NCI-H526 treated with DMSO at 0.1 percent for 48 hours (cell line): Measurements from ENCODE around the gene FOXN4.

ENCODE experiments used
- DNase-seq: peaks from one replicate; lab custom pipeline; 2025; lab: John Stamatoyannopoulos, UW

FOXN4 gene

GRCh38 chr12:109258607-109259544 is 50.2 kb downstream of the FOXN4 start:
- no peak for DNase-seq

- DNase-seq, result no peak
These were observed 50.9 kb downstream of the FOXN4 start for GRCh38 chr12:109258201-109258600.

DNA sequence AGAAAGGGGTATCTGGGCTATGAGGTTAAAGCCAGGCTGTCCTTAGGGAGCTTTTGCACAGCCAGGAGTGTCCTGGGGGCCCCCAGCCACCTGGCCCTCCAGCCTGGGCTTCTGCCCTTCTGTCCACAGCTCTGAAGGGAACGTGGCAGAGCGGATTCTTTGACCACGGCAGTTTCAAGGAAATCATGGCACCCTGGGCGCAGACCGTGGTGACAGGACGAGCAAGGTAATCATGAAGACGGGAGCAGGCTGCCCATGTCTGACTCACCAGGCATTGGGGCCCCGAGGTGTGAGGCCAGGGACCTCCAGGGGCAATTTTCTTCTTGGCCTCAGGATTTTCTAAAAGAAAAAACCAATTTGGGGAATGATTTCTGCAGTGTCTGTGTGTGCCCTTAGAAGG is 53.1 kb downstream of the FOXN4 start:
- no peak for DNase-seq

DNA sequence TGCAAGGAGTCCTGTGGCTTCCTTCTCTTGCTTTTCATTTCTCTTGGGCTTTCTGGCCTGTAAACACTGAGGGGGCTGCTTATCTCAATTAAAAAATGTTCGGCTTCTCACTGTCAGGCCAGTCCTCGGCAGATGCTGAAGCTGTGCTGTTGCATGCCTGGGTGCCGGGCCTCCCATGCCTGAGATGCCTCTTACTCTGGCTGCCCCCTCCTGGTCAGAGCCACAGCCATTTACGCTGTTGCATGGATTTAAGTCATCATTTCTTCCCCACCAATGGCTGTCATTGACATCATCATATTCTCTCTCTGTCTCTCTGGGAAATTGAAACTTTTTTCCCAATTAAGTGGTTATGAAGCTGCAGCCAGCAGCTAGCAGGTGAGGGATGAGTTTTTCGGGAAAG is 53.7 kb downstream of the FOXN4 start:
- DNase-seq, result peak; percentile 14

GRCh38 chr12:109253913-109254544 is 55.1 kb downstream of the FOXN4 start:
- no peak for DNase-seq

GRCh38 chr12:109252799-109253198 is 56.3 kb downstream of the FOXN4 start:
- no peak for DNase-seq

DNA sequence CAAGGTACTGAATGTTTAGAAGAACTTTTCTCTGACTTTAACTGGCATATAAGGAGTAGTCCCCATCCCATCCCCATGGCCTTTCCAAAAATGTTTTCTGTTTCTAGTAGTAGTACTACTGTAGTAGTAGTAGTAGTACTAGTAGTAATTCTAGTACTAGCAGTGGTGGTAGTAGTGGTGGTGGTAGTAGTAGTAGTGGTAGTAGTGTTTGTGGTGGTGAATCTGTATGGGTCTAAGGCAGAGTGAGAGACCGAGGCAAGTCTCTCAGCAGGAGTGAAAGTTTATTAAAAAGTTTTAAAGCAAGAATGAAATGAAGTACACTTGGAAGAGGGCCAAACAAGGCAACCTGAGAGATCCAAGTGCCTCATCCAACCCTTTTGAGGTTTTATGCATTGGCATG is 58.6 kb downstream of the FOXN4 start:
- no peak for DNase-seq

GRCh38 chr12:109247831-109248654 is 61.0 kb downstream of the FOXN4 start:
- no peak for DNase-seq

GRCh38 chr12:109246221-109246620 is 62.9 kb downstream of the FOXN4 start:
- DNase-seq, result no peak

GRCh38 chr12:109244073-109244472 is 65.0 kb downstream of the FOXN4 start:
- no peak for DNase-seq

- no peak for DNase-seq
These were observed 67.1 kb downstream of the FOXN4 start for GRCh38 chr12:109241936-109242335.

DNA sequence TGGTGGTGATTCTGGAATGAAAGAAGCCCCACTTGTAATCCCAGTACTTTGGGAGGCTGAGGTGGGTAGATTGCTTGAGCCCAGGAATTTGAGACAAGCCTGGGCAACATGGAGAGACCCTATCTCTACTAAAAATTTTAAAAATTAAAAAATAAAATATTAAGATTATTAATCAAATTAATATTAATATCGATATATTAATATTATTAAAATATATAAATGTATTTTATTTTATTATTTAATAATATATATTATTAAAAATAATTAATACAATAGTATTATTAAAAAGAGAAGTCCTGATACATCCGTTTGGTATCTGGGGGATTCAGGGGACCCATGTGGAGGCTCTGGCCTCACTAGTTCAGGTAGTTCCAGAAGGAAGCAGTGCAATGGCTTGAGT is 68.7 kb downstream of the FOXN4 start:
- DNase-seq, result no peak

- no peak for DNase-seq
These were observed 69.4 kb downstream of the FOXN4 start for GRCh38 chr12:109239691-109240090.

DNA sequence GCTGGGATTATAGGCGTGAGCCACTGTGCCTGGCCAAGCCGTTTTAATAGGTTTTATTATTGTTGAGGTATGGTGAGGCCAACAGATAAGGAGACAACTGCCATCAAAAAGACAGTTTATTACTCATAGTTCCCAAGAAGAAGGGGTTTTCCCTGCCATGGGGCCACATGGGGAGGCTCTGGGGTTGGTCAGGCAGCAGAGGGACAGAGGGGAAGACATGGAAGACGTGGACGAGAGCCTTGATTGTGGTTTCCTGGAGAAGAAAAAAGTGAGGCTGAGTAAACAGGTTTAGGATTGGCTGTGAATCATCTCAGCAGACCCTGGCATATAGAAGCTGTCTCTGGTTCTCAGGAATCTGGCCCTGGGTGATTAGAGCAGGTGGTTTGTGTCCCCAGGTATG is 69.9 kb downstream of the FOXN4 start:
- no peak for DNase-seq

DNA sequence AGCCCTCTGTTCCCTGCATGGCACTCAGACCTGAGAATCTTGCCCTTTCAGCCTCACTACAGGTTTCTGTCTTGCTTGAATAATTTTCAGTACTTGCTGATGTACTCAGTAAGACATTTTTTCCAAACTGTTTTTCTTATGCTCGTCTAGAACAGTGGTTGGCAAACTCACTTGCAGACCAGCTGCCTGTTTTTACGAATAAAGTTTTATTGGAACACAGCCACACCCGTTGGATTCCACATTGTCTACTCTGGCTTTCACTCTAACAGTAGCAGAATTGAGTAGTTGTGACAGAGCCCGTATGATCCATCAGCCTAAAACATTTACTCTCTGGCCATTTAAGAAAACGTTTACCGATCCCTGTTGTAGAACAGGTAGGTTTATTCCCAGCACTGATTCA is 72.8 kb downstream of the FOXN4 start:
- no peak for DNase-seq

GRCh38 chr12:109234012-109234411 is 75.1 kb downstream of the FOXN4 start:
- no peak for DNase-seq

DNA sequence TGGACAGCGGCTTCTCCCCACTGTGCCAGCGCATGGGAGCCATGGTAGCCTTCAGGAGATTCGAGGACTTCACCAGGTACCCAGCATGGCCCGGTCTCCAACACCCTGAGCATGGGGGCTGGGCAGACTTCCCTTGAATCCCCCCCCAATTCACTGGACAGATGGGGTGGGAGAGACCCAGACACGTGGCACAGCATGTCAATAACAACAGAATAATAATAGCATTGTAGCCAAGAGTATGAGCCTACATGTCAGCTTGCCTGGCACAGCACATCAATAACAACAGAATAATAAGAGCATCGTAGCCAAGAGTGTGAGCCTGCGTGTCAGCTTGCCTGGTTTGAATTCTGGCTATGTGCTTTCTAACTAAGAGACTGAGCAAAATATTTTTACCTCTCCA is 76.4 kb downstream of the FOXN4 start:
- no peak for DNase-seq

DNA sequence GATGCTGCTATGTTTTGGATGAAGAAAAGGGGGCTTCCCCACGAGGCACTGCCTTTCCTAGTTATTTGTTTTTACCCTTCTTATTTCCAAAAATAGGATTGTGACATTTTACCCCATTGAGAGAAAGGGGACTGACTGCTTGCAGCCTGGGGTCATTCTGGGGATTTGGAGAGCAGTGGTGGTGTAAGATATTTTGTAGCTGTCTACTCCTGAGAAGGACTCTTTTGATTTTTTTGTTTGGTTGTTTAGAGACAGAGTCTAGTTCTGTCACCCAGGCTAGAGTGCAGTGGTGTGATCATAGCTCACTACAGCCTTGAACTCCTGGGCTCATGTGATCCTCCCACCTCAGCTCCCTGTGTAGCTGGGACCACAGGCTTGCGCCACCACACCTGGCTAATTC is 78.9 kb downstream of the FOXN4 start:
- no peak for DNase-seq

GRCh38 chr12:109228664-109229063 is 80.4 kb downstream of the FOXN4 start:
- DNase-seq, result no peak
